Measurements from ENCODE around the gene GALNT7. TPM values are rescaled to one million over a fixed set of nuclear protein-coding genes. Genes with fewer than 3 reads are reported as not detected.

Gene GALNT7, protein sequence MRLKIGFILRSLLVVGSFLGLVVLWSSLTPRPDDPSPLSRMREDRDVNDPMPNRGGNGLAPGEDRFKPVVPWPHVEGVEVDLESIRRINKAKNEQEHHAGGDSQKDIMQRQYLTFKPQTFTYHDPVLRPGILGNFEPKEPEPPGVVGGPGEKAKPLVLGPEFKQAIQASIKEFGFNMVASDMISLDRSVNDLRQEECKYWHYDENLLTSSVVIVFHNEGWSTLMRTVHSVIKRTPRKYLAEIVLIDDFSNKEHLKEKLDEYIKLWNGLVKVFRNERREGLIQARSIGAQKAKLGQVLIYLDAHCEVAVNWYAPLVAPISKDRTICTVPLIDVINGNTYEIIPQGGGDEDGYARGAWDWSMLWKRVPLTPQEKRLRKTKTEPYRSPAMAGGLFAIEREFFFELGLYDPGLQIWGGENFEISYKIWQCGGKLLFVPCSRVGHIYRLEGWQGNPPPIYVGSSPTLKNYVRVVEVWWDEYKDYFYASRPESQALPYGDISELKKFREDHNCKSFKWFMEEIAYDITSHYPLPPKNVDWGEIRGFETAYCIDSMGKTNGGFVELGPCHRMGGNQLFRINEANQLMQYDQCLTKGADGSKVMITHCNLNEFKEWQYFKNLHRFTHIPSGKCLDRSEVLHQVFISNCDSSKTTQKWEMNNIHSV
- 34.9 and 39.6 TPM in 2 replicates for total RNA-seq

DNA sequence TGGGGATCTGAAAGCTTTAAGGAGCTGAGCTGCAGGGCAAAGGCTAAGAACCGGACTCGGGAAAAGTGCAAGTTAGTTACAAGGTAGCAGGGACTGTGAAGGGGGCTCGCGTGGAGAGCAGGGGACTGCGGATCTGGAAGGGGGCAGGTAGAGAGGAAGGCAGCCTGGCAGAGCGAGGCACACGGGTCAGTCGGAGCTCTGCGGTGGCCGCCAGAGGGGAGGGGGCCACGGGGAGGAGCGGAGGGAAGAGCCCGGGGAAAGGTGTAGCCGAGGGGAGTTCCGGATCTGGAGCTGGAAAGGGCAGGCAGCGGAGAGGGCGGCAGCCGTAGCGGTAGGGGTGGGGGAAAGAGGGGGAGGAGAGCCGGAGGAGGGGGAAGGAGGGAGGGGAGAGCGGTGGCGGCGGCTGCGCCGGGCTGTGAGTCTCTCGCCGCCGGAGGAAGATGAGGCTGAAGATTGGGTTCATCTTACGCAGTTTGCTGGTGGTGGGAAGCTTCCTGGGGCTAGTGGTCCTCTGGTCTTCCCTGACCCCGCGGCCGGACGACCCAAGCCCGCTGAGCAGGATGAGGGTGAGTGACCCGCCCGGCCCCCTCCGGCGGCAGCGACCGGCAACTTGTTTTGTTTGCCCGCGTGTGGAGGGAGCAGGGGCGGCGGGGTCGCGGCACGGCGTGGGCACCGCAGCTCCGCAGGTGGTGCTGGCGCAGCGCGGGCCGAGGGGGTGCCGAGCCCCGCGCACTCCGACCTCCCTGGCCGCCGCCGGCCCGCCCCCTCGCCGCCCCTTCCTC, at the start of gene GALNT7:
Gene GALNT7, plus strand, starts transcription at position 416 of the 782 bp plus-strand sequence. Its CDS starts 25 bp downstream, at position 441.

DNA sequence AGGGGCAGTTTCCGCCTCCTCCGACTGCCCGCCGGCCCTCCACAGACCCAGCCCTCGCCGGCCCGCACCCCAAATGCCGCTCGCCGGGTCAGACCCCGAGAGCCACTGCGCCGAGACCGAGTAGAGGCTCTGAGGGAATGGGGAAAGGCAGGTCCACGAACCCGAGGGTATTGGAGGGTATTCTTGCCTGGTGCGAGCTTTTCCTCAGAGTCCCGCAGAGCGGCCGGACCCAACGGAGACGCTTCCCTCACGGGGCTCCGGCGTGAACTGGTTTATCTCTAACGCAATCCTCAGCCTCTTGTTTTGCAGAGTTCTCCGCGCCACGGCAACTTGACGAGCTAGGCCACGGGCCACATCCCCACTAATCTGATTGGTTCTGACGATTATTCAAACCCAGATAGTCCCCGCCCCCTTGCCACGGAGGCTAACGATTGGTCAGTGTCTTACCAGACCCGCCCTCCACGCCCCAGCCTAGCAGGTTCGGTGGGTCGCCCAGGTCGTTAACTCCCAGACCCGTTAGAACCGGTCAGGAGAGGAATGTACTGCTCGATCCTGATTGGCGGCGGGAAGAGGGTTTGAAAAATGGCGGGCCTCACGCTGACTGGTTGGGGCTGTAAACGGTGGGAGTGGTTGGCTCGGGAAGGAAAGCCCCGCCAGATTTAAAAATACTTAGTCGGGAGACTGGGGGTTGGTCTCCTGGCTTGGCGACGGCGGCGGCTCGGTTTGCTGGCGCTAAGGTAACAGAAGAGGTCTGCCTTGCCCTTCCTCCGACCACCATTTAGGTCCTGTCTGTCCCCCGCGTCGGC, 165.7 kb downstream of the GALNT7 start, which contains the start of gene HMGB2:
Gene HMGB2, minus strand, starts transcription at position 274 of the 806 bp plus-strand sequence. CDS start 709 bp downstream, outside the sequence.

DNA sequence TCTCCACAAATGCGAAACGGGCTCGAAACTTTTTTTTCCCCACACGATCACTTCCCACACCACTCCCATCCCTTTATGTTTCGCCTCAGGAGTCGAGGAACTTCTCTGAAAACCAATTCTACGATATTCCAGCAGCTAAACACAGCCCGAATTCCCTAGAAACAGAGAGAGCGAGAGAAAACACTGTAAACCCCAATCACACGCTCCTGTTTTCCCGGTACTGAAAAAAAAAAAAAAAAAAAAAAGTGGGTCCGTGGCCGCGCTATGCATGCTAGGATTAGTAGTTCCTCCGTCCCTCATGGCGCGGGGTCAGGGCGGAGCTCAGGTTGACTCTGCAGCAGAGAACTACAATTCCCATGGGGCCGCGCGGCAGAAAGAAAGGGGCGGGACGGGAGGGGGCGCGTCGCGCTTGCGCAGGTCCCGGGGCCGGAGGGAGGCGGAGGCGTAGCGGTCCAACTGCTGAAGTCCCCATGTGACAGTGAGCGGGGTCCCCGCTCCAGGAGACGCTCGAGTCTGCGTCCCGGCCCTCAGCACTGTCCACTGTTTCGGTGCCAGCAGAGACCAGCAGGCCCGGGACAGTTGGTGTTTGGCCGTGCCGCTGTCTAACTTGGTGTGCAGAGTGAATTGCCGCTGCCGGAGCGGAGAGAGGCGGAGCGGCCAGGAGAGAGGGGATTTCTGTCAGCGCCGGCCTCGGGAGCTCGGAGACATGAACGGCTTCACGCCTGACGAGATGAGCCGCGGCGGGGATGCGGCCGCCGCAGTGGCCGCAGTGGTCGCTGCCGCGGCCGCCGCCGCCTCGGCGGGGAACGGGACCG, 202.1 kb downstream of the GALNT7 start, which contains the start of gene SAP30:
Gene SAP30, plus strand, starts transcription at position 478 of the 815 bp plus-strand sequence. Its CDS starts 229 bp downstream, at position 707.

Other genes starting within 250 kb of the GALNT7 start
- gene HMGB2, start 165.5 kb downstream of the GALNT7 start, total RNA-seq = 74.1 and 130 TPM in 2 replicates
- gene SAP30, start 202.1 kb downstream of the GALNT7 start, total RNA-seq = 22.8 and 24.1 TPM in 2 replicates
- gene SCRG1, start 230.3 kb downstream of the GALNT7 start, total RNA-seq = under 0.01 TPM in 1 of 2 replicates, not detected in the other

Measured in endothelial cell of coronary artery (primary cell).